PFSK-1 (cell line): ENCODE data around the gene GJE1.

Experiments
- FOXP2 ChIP-seq: optimal IDR thresholded peaks from 2 replicates; pipeline ENCODE3; 2011; ENCODE audit warnings: borderline replicate concordance, control low read depth, inconsistent platforms; ENCODE audit not compliant: insufficient read depth; ENCODE audit errors: extremely low read length, extremely low read depth
- POLR2AphosphoS5 ChIP-seq: IDR thresholded peaks from 2 replicates; pipeline ENCODE4 v1.6.1; 2012; ENCODE audit warnings: low read depth, mild to moderate bottlenecking, control low read depth, low read length, moderate library complexity
- REST ChIP-seq, 2 experiments: IDR thresholded peaks; 2 replicates each; pipeline versions ENCODE4 v1.6.1 to v1.8.0; 2011 to 2012; ENCODE audit warnings: low read depth in 2 of 2, low read length in 2 of 2, control low read depth in 1 of 2, inconsistent platforms in 1 of 2, mild to moderate bottlenecking in 1 of 2, moderate library complexity in 1 of 2; ENCODE audit not compliant: insufficient read depth in 1 of 2
- SIN3A ChIP-seq: IDR thresholded peaks from 2 replicates; pipeline ENCODE4 v1.6.1; 2012; ENCODE audit warnings: mild to moderate bottlenecking, low read length, moderate library complexity, borderline replicate concordance; ENCODE audit not compliant: insufficient read depth
- TAF1 ChIP-seq: IDR thresholded peaks from 2 replicates; pipeline ENCODE4 v1.6.1; 2012; ENCODE audit warnings: low read length, control low read depth, borderline replicate concordance; ENCODE audit not compliant: insufficient read depth

GRCh38 chr6:142152746-142153145, 20.0 kb downstream of the GJE1 start:
- TF ChIP-seq POLR2AphosphoS5 (no peak), SIN3A (no peak), REST (IDR thresholded peaks at IDR 0.05; ENCODE audit: insufficient read depth in 1 of 2, low read depth in 2 of 2, low read length in 2 of 2) (no peak), TAF1 (no peak), FOXP2 (no peak)
